GM19463 (cell line): ENCODE measurements around the gene GREM2.

Experiments
- ATAC-seq: cut with Tn5 transposase; IDR thresholded peaks from one replicate; pipeline ENCODE4 v1.9.1; 2021; ENCODE audit warnings: mild to moderate bottlenecking, moderate library complexity; ENCODE audit not compliant: unreplicated experiment

Gene GREM2

GRCh38 chr1:240462766-240463395 lies 149.1 kb downstream of the GREM2 start:
- no peak for ATAC-seq

GRCh38 chr1:240462277-240462676 lies 149.7 kb downstream of the GREM2 start:
- ATAC-seq = no peak

DNA sequence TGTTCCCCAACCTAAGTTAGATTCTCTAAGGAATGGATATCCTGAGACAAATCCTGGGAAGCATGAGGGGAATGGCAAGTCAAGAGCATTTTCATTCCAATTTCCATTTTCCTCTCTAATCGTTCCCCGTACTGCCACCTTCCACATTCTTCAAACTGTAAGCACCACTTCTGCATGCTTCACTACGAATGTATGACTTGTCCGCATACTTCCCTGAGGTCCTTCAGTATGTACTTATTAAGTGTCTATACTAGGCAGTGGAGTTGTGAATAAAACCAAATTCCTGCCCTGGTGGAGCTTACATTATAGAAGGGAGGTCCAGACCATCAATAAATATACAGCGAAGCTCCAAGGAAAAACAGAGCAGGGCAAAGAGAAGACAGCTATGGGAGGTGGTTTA lies 154.8 kb downstream of the GREM2 start:
- ATAC-seq = no peak

DNA sequence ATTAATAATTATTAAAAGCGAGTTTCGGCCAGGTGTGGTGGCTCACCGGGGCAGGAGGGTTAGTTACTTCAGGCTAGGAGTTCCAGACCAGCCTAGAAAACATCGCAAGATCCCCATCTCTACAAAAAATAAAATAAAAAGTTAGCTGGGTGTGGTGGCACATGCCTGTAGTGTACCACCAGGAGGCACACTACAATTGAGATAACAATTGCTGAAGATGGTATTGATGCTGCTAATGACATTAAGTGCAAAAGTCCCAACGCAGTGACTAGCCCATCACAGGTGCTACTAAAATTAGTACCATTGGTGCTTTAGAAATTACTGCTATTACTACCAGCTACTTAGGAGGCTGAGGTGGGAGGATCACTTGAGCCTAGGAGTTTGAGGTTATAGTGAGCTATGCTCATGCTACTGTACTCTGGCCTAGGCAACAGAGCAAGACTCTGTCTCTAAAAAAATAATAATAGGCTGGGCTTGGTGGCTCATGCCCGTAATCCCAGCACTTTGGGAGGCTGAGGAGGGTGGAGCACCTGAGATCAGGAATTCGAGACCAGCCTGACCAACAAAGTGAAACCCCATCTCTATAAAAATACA lies 156.6 kb downstream of the GREM2 start:
- ATAC-seq = no peak

DNA sequence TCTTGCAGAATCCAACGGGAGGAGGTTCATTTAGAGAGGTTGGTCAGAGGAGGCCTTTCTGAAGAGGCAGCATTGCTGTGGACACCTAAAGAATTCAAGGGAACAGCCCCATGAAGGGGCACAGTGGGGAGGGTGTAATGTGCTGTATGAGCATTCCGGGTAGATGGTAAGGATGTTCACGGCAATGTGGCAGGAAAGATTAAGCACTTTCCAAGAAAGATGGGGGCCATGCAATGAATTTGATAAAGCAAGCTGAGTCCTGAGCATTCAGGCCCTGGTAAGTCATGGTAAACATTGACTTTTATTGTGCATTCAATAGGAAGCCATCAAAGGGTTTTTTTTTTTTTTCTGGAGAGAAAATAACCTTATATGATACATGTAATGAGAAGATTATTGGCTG lies 166.6 kb downstream of the GREM2 start:
- no peak for ATAC-seq

- no peak for ATAC-seq
These were observed 170.3 kb downstream of the GREM2 start for GRCh38 chr1:240441669-240442068.
